Vagina (tissue), 2 donors: ENCODE measurements around the gene GATM. TPM values are rescaled to one million over a fixed set of nuclear protein-coding genes. Genes with fewer than 3 reads are reported as not detected.

Source experiments
- DNase-seq, 2 donors: peaks; one replicate each; pipeline ENCODE4 v3.0.0-alpha.2; 2017; ENCODE audit errors: extremely low spot score in 2 of 2
- H3K27ac ChIP-seq: fragments of 200-600 bp; sonication (generic); one replicate; pipeline ENCODE4 v1.5.1; 2019
- H3K27me3 ChIP-seq: fragments of 200-600 bp; sonication (generic); one replicate; pipeline ENCODE4 v1.5.1; 2019
- H3K36me3 ChIP-seq, 2 donors: fragments of 200-600 bp; sonication (generic); one replicate each; pipeline ENCODE4 v1.5.1; 2017 to 2019
- H3K4me1 ChIP-seq: fragments of 200-600 bp; sonication (generic); one replicate; pipeline ENCODE4 v1.5.1; 2019
- H3K4me3 ChIP-seq, 2 donors: fragments of 200-600 bp; sonication (generic); 1 replicate in 1 of 2; 2 replicates in 1 of 2; pipeline ENCODE4 v1.5.1; 2016 to 2019
- H3K9me3 ChIP-seq: fragments of 200-600 bp; sonication (generic); one replicate; pipeline ENCODE4 v1.5.1; 2019
- POLR2A ChIP-seq, 2 donors: fragments of 450-650 bp; IDR thresholded peaks; one replicate each; pipeline ENCODE4 v1.6.1; 2017; ENCODE audit warnings: antibody characterized with exemption in 2 of 2, mild to moderate bottlenecking in 2 of 2, moderate library complexity in 2 of 2
- POLR2AphosphoS5 ChIP-seq, 2 donors: sonication (generic); formaldehyde crosslinking; IDR thresholded peaks; one replicate each; pipeline ENCODE4 v1.9.0; 2017; ENCODE audit warnings: antibody characterized with exemption in 2 of 2, mild to moderate bottlenecking in 2 of 2, low read depth in 1 of 2; ENCODE audit not compliant: insufficient read depth in 1 of 2
- intact Hi-C: fragments of 100-400 bp; cut with DNase I; formaldehyde crosslinking; loops from one replicate; pipeline ENCODE4 v1.15.1; 2023
- total RNA-seq: library from RNA; depleted of rRNA; stranded (reverse); fragments of >200 nt; gene quantifications from one replicate; pipeline ENCODE4 v1.2.3, GENCODE V29; 2016
- TF ChIP-seq, protein P1 (sequence below), 3 experiments: fragments of 450-650 bp in 2 of 3; fragments of 200-600 bp in 1 of 3; sonication (generic) in 1 of 3; IDR thresholded peaks; one replicate each; pipeline ENCODE4 v1.5.1; 2017 to 2019; ENCODE audit warnings: antibody characterized with exemption in 3 of 3, mild to moderate bottlenecking in 2 of 3, moderate library complexity in 2 of 3

The GATM gene, protein sequence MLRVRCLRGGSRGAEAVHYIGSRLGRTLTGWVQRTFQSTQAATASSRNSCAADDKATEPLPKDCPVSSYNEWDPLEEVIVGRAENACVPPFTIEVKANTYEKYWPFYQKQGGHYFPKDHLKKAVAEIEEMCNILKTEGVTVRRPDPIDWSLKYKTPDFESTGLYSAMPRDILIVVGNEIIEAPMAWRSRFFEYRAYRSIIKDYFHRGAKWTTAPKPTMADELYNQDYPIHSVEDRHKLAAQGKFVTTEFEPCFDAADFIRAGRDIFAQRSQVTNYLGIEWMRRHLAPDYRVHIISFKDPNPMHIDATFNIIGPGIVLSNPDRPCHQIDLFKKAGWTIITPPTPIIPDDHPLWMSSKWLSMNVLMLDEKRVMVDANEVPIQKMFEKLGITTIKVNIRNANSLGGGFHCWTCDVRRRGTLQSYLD
- total RNA-seq = 50.1 TPM

DNA sequence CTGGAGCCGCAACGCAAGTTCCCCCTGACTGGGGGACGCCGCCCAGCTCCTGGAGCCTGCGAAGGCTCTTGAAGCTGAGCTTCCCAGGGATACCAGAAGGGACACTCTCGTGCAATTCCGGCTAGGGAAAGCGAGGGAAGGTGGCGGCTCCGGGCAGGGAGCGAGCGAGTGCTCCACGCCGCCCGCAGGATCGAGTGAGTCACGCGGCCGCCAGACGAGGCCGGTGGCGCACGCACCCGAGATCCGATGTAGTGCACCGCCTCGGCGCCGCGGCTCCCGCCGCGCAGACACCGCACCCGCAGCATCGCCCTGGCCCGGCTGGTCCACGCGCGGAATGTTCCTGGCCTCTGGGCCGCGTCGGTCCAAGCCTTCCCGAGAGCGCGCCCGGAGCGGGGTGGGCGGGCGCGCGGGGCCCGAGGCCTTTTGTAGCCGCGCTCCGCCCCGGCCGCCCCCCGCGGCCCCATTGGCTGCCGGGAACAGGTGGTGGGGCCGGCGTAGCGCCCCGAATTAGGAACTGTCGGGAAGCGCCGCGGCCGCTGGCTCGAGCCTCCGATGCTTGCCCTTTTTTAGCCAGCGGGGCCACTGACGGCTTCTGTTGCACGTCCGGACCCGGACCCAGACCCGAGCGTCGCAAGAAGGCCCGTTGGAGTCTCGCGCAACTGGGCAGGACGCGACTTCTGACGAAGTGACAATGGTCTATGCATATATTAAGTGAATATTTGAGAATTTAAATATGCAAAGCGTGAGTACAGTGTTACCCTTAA is at the start of gene GATM:
TSS of gene GATM (minus strand) at position 396 of the 764 bp plus-strand sequence. CDS start at position 305, 91 bp downstream.
- Histone ChIP-seq H3K4me1 (peaks cover 6% of the 10 kb centered on the region), H3K36me3 (no peaks in the 10 kb centered on the region), H3K9me3 (no peaks in the 10 kb centered on the region), H3K4me3 (peak within 1 kb of the TSS; percentile 53 to 59), H3K27me3 (no peaks in the 10 kb centered on the region), H3K27ac (peak within 1 kb of the TSS; percentile 61)
- intact Hi-C loops = no loop called here
- DNase-seq = no peak
- TF ChIP-seq POLR2AphosphoS5 (IDR thresholded peaks at IDR 0.05; ENCODE audit: insufficient read depth in 1 of 2, low read depth in 1 of 2) = peak in 1 of 2 donors; percentile 46
- TF ChIP-seq POLR2A (IDR thresholded peaks at IDR 0.05) = peak in 1 of 2 donors; percentile 23
- TF ChIP-seq, protein P1, sequence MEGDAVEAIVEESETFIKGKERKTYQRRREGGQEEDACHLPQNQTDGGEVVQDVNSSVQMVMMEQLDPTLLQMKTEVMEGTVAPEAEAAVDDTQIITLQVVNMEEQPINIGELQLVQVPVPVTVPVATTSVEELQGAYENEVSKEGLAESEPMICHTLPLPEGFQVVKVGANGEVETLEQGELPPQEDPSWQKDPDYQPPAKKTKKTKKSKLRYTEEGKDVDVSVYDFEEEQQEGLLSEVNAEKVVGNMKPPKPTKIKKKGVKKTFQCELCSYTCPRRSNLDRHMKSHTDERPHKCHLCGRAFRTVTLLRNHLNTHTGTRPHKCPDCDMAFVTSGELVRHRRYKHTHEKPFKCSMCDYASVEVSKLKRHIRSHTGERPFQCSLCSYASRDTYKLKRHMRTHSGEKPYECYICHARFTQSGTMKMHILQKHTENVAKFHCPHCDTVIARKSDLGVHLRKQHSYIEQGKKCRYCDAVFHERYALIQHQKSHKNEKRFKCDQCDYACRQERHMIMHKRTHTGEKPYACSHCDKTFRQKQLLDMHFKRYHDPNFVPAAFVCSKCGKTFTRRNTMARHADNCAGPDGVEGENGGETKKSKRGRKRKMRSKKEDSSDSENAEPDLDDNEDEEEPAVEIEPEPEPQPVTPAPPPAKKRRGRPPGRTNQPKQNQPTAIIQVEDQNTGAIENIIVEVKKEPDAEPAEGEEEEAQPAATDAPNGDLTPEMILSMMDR (IDR thresholded peaks at IDR 0.05) = no peak

DNA sequence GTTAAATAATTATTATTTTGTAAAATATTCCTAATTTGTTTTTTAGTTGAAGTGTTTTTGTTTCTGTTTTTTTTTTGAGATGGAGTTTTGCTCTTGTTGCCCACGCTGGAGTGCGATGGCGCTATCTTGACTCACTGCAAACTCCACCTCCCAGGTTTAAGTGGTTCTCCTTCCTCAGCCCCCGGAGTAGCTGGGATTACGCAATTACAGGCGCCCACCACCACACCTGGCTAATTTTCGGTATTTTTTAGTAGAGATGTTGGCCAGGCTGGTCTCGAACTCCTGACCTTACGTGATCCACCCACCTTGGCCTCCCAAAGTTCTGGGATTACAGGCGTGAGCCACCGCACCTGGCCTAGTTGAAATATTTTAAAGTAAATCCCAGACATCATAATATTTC is 48.7 kb upstream of the GATM start:
- no peak for DNase-seq
- Histone ChIP-seq H3K4me3 (no peak overlapping the region), H3K36me3 (no peaks in the 10 kb centered on the region), H3K9me3 (no peaks in the 10 kb centered on the region), H3K4me1 (peaks cover 8% of the 10 kb centered on the region), H3K27ac (no peak overlapping the region), H3K27me3 (no peaks in the 10 kb centered on the region)
- TF ChIP-seq POLR2AphosphoS5 (IDR thresholded peaks at IDR 0.05; ENCODE audit: insufficient read depth in 1 of 2, low read depth in 1 of 2) = no peak
- TF ChIP-seq, protein P1 (IDR thresholded peaks at IDR 0.05) = no peak
- intact Hi-C loops = no loop called here

DNA sequence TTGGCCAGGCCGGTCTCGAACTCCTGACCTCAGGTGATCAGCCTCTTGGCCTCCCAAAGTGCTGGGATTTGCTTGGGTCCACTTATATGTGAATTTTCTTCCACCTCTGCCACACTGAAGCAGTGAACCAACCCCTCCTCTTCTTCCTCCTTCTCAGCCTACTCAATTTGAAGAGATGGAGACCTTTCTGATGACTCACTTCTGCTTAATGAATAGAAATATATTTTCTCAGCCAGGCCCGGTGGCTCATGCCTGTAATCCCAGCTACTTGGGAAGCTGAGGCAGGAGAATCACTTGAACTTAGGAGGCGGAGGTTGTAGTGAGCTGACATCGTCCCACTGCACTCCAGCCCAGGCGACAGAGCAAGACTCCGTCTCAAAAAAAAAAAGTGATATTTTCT is 46.8 kb upstream of the GATM start:
- no peak overlapping the region for H3K4me3 ChIP-seq
- TF ChIP-seq, protein P1 (IDR thresholded peaks at IDR 0.05) = no peak
- peaks cover 0 to 16% of the 10 kb centered on the region in 2 donors for H3K36me3 ChIP-seq
- intact Hi-C loops = no loop called here
- H3K4me1 ChIP-seq = peaks cover 3% of the 10 kb centered on the region
- no peaks in the 10 kb centered on the region for H3K9me3 ChIP-seq
- H3K27me3 ChIP-seq = no peaks in the 10 kb centered on the region
- DNase-seq = no peak
- no peak overlapping the region for H3K27ac ChIP-seq

DNA sequence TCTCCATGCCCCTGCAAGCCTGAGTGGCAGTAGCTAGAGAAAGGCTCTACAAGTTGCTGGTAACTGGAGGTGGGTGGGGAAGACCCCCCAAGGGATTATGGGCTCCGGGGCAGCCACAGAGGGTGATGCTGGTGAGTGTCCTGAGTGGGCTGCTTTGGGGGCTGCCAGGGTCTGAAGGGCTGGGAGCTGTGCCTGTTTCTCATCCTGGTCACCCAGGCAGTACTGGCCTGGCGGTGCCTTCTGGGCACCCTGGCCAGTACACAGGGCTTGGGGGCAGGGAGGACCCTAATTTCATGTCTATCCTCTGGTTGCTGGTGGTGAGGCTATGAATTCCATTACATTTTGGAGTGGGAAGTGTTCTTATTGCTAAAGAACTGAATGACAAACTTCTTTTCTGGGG is 46.1 kb upstream of the GATM start:
- Histone ChIP-seq H3K27ac (no peak overlapping the region), H3K4me3 (no peak overlapping the region), H3K4me1 (no peaks in the 10 kb centered on the region), H3K9me3 (no peaks in the 10 kb centered on the region), H3K27me3 (no peaks in the 10 kb centered on the region), H3K36me3 (peaks cover 0 to 20% of the 10 kb centered on the region in 2 donors)
- no peak for DNase-seq
- intact Hi-C loops = no loop called here
- TF ChIP-seq POLR2AphosphoS5 (IDR thresholded peaks at IDR 0.05; ENCODE audit: insufficient read depth in 1 of 2, low read depth in 1 of 2) (no peak), POLR2A (IDR thresholded peaks at IDR 0.05) (no peak)
- TF ChIP-seq, protein P1 (IDR thresholded peaks at IDR 0.05) = no peak
